MM.1S (cell line): Measurements from ENCODE around the gene PTPRN2.

ENCODE experiments used
- DNase-seq: peaks from one replicate; pipeline ENCODE4 v3.0.0-alpha.2; 2015
- H2AFZ ChIP-seq: fragments of 300-600 bp; sonication (generic); 2 replicates; pipeline ENCODE4 v1.6.0; 2016; ENCODE audit warnings: antibody characterized with exemption, low read length
- H3F3A ChIP-seq: fragments of 300-600 bp; sonication (generic); 2 replicates; pipeline ENCODE4 v1.6.1; 2016; ENCODE audit warnings: mild to moderate bottlenecking, antibody characterized with exemption, low read length, moderate library complexity, mixed read lengths; ENCODE audit not compliant: insufficient read depth
- H3K27ac ChIP-seq: fragments of 300-600 bp; sonication (generic); 2 replicates; pipeline ENCODE4 v1.5.1; 2016; ENCODE audit warnings: mild to moderate bottlenecking, low read length
- H3K27me3 ChIP-seq: fragments of 300-600 bp; sonication (generic); replicated peaks from 2 replicates; pipeline ENCODE4 v1.6.0; 2016; ENCODE audit warnings: low read length; ENCODE audit not compliant: insufficient read depth
- H3K36me3 ChIP-seq: fragments of 300-600 bp; sonication (generic); replicated peaks from 2 replicates; pipeline ENCODE4 v1.6.1; 2016; ENCODE audit warnings: mild to moderate bottlenecking, low read length, mixed read lengths; ENCODE audit not compliant: insufficient read depth
- H3K4me1 ChIP-seq: fragments of 300-600 bp; sonication (generic); 2 replicates; pipeline ENCODE4 v1.6.1; 2016; ENCODE audit warnings: low read length, mixed read lengths
- H3K4me2 ChIP-seq: fragments of 300-600 bp; sonication (generic); 2 replicates; pipeline ENCODE4 v1.6.0; 2016; ENCODE audit warnings: low read depth, low read length
- H3K4me3 ChIP-seq: fragments of 300-600 bp; sonication (generic); 2 replicates; pipeline ENCODE4 v1.5.1; 2016; ENCODE audit warnings: low read length, mixed read lengths
- H3K79me2 ChIP-seq: fragments of 300-600 bp; sonication (generic); 2 replicates; pipeline ENCODE4 v1.6.1; 2016; ENCODE audit warnings: mixed run types, low read length, mixed read lengths
- H3K9ac ChIP-seq: fragments of 300-600 bp; sonication (generic); 2 replicates; pipeline ENCODE4 v1.6.1; 2016; ENCODE audit warnings: low read length, mixed read lengths
- H3K9me2 ChIP-seq: fragments of 300-600 bp; sonication (generic); replicated peaks from 2 replicates; pipeline ENCODE4 v1.6.1; 2016; ENCODE audit warnings: mild to moderate bottlenecking, low read length, mixed read lengths; ENCODE audit not compliant: insufficient read depth
- H3K9me3 ChIP-seq: fragments of 300-600 bp; sonication (generic); replicated peaks from 2 replicates; pipeline ENCODE4 v1.6.1; 2016; ENCODE audit warnings: mild to moderate bottlenecking, low read length, mixed read lengths; ENCODE audit not compliant: insufficient read depth
- H4K20me1 ChIP-seq: fragments of 300-600 bp; sonication (generic); 2 replicates; pipeline ENCODE4 v1.6.1; 2016; ENCODE audit warnings: mild to moderate bottlenecking, low read length, moderate library complexity, mixed read lengths; ENCODE audit not compliant: insufficient read depth
- EZH2 ChIP-seq: fragments of 300-600 bp; sonication (generic); optimal IDR thresholded peaks from 2 replicates; pipeline ENCODE3; 2017; ENCODE audit warnings: low read depth, mild to moderate bottlenecking, antibody characterized with exemption, low read length, mixed read lengths
- EZH2phosphoT487 ChIP-seq: fragments of 300-600 bp; sonication (generic); IDR thresholded peaks from 2 replicates; pipeline ENCODE4 v1.6.1; 2018; ENCODE audit warnings: antibody characterized with exemption, low read length
- TF ChIP-seq, protein P1 (sequence below): fragments of 300-600 bp; sonication (generic); IDR thresholded peaks from 2 replicates; pipeline ENCODE4 v1.5.1; 2016; ENCODE audit warnings: antibody characterized with exemption, low read length, mixed read lengths

The PTPRN2 gene

DNA sequence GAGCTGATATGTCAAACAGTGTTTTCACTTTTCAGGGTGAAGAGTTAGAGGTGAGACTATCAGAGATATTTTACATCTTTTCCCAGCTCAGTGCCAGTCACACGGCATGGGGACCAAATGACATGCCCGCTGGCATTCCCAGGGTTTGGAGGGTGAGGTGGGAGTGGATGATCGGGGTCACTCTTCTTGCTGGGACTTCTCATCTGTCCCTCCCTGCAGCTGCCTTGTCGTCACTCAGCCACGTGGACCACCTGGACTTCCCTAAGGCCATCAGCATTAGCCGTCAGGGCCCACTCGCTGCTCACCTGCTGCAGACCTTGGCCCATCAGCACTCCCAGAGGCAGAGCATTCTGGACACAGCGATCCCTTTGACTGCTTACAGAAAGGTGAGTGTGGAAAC is 949.1 kb downstream of the PTPRN2 start:
- Histone ChIP-seq H3K27ac (no peak overlapping the region), H2AFZ (no peak overlapping the region), H3K27me3 (peaks cover 99% of the 10 kb centered on the region), H3K9me3 (no peaks in the 10 kb centered on the region), H3K9me2 (no peaks in the 10 kb centered on the region), H3K4me3 (no peak overlapping the region), H3K36me3 (no peaks in the 10 kb centered on the region), H4K20me1 (no peaks in the 10 kb centered on the region), H3K4me2 (no peak overlapping the region), H3K4me1 (no peaks in the 10 kb centered on the region), H3K79me2 (no peaks in the 10 kb centered on the region), H3K9ac (no peak overlapping the region), H3F3A (no peaks in the 10 kb centered on the region)
- TF ChIP-seq EZH2phosphoT487 (no peak), EZH2 (no peak)
- TF ChIP-seq, protein P1, sequence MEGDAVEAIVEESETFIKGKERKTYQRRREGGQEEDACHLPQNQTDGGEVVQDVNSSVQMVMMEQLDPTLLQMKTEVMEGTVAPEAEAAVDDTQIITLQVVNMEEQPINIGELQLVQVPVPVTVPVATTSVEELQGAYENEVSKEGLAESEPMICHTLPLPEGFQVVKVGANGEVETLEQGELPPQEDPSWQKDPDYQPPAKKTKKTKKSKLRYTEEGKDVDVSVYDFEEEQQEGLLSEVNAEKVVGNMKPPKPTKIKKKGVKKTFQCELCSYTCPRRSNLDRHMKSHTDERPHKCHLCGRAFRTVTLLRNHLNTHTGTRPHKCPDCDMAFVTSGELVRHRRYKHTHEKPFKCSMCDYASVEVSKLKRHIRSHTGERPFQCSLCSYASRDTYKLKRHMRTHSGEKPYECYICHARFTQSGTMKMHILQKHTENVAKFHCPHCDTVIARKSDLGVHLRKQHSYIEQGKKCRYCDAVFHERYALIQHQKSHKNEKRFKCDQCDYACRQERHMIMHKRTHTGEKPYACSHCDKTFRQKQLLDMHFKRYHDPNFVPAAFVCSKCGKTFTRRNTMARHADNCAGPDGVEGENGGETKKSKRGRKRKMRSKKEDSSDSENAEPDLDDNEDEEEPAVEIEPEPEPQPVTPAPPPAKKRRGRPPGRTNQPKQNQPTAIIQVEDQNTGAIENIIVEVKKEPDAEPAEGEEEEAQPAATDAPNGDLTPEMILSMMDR: no peak
- no peak for DNase-seq

GRCh38 chr7:157637216-157637949 is 950.2 kb downstream of the PTPRN2 start:
- Histone ChIP-seq H3K9ac (no peak overlapping the region), H3K4me2 (no peak overlapping the region), H3K4me3 (no peak overlapping the region), H4K20me1 (no peaks in the 10 kb centered on the region), H3F3A (no peaks in the 10 kb centered on the region), H2AFZ (no peak overlapping the region), H3K9me2 (no peaks in the 10 kb centered on the region), H3K79me2 (no peaks in the 10 kb centered on the region), H3K27me3 (peaks cover 99% of the 10 kb centered on the region), H3K9me3 (no peaks in the 10 kb centered on the region), H3K4me1 (no peaks in the 10 kb centered on the region), H3K27ac (no peak overlapping the region), H3K36me3 (no peaks in the 10 kb centered on the region)
- TF ChIP-seq EZH2phosphoT487: no peak
- TF ChIP-seq EZH2: peak; percentile 28
- TF ChIP-seq, protein P1: no peak
- DNase-seq: no peak

- no peaks in the 10 kb centered on the region for H3K4me1 ChIP-seq
- no peak for DNase-seq
- H3K27me3 ChIP-seq: peaks cover 96% of the 10 kb centered on the region
- H3K9ac ChIP-seq: no peak overlapping the region
- no peak overlapping the region for H2AFZ ChIP-seq
- H3K9me3 ChIP-seq: no peaks in the 10 kb centered on the region
- no peak overlapping the region for H3K4me2 ChIP-seq
- TF ChIP-seq EZH2phosphoT487 (no peak), EZH2 (no peak)
- TF ChIP-seq, protein P1: no peak
- H3K79me2 ChIP-seq: no peaks in the 10 kb centered on the region
- H4K20me1 ChIP-seq: no peaks in the 10 kb centered on the region
- H3K9me2 ChIP-seq: no peaks in the 10 kb centered on the region
- no peaks in the 10 kb centered on the region for H3F3A ChIP-seq
- no peak overlapping the region for H3K4me3 ChIP-seq
- no peaks in the 10 kb centered on the region for H3K36me3 ChIP-seq
- H3K27ac ChIP-seq: no peak overlapping the region
Measured at GRCh38 chr7:157635669-157636068, 952.0 kb downstream of the PTPRN2 start.
